Measurements from ENCODE around the gene SPATC1L.
"Not testable (repeated sequence)": the region's sequence is repeated elsewhere in the genome, so short reads cannot be mapped to it uniquely, and the experiment has no call there.

Gene SPATC1L

GRCh38 chr21:46149205-46149901 is 34.9 kb downstream of the SPATC1L start:
- DNase-seq, result no peak

GRCh38 chr21:46148106-46148505 is 36.2 kb downstream of the SPATC1L start:
- no peak for DNase-seq

GRCh38 chr21:46147429-46147828 is 36.8 kb downstream of the SPATC1L start:
- peak; percentile 57 for DNase-seq

GRCh38 chr21:46146856-46147255 is 37.4 kb downstream of the SPATC1L start:
- no peak for DNase-seq

GRCh38 chr21:46145840-46146691 is 38.2 kb downstream of the SPATC1L start:
- no peak for DNase-seq

- no peak for DNase-seq
Observed at GRCh38 chr21:46145159-46145839, 39.0 kb downstream of the SPATC1L start.

- no peak for DNase-seq
Observed at GRCh38 chr21:46144464-46145070, 39.7 kb downstream of the SPATC1L start.

GRCh38 chr21:46142582-46143473 is 41.4 kb downstream of the SPATC1L start:
- DNase-seq, result peak; percentile 14

- DNase-seq, result no peak
Observed at GRCh38 chr21:46141767-46142581, 42.3 kb downstream of the SPATC1L start.

GRCh38 chr21:46140352-46141003 is 43.8 kb downstream of the SPATC1L start:
- not testable (repeated sequence) for DNase-seq

GRCh38 chr21:46139686-46140085 is 44.6 kb downstream of the SPATC1L start:
- no peak for DNase-seq

- no peak for DNase-seq
Observed at GRCh38 chr21:46138383-46138970, 45.8 kb downstream of the SPATC1L start.

- DNase-seq, result no peak
Observed at GRCh38 chr21:46137908-46138307, 46.4 kb downstream of the SPATC1L start.

GRCh38 chr21:46136739-46137349 is 47.4 kb downstream of the SPATC1L start:
- DNase-seq, result no peak

- DNase-seq, result no peak
Observed at GRCh38 chr21:46135782-46136395, 48.4 kb downstream of the SPATC1L start.

GRCh38 chr21:46131838-46132651 is 52.2 kb downstream of the SPATC1L start:
- DNase-seq, result no peak

- DNase-seq, result no peak
Observed at GRCh38 chr21:46131588-46131837, 52.7 kb downstream of the SPATC1L start.

- DNase-seq, result no peak
Observed at GRCh38 chr21:46130831-46131587, 53.2 kb downstream of the SPATC1L start.
